Lung (tissue), 12 donors: ENCODE data around the gene CYSLTR2. TPM values are rescaled to one million over a fixed set of nuclear protein-coding genes. Genes with fewer than 3 reads are reported as not detected.

Experiments
- ATAC-seq: fragments of 200-7000 bp; cut with Tn5 transposase; one replicate; pipeline ENCODE4 v1.9.1; 2020; ENCODE audit warnings: moderate number of reproducible peaks; ENCODE audit not compliant: insufficient read depth, low FRiP score
- DNase-seq, 3 donors: peaks; one replicate each; pipeline ENCODE4 v3.0.0-alpha.2; 2013 to 2017
- H3K27ac ChIP-seq, 2 donors: one replicate each; pipeline ENCODE4 v1.5.1; 2013; ENCODE audit warnings: mild to moderate bottlenecking in 2 of 2, moderate library complexity in 2 of 2, control low read depth in 1 of 2, inconsistent platforms in 1 of 2, low read depth in 1 of 2, low read length in 1 of 2
- H3K27me3 ChIP-seq, 3 donors: one replicate each; pipeline ENCODE4 v1.5.1; 2013; ENCODE audit warnings: low read length in 2 of 3; ENCODE audit not compliant: control insufficient read depth in 3 of 3, insufficient read depth in 3 of 3
- H3K36me3 ChIP-seq, 4 donors: one replicate each; pipeline ENCODE4 v1.5.1; 2013; ENCODE audit warnings: low read length in 4 of 4, mild to moderate bottlenecking in 1 of 4, moderate library complexity in 1 of 4; ENCODE audit not compliant: control insufficient read depth in 4 of 4, insufficient read depth in 4 of 4
- H3K4me1 ChIP-seq, 5 donors: one replicate each; pipeline ENCODE4 v1.5.1; 2013; ENCODE audit warnings: low read length in 5 of 5, mild to moderate bottlenecking in 2 of 5, moderate library complexity in 1 of 5; ENCODE audit not compliant: control insufficient read depth in 5 of 5, insufficient read depth in 5 of 5
- H3K4me3 ChIP-seq: one replicate; pipeline ENCODE4 v1.5.1; 2013; ENCODE audit warnings: mild to moderate bottlenecking, control low read depth, moderate library complexity
- H3K9ac ChIP-seq, 2 donors: one replicate each; pipeline ENCODE4 v1.5.1; 2013; ENCODE audit warnings: low read length in 2 of 2, control low read depth in 1 of 2; ENCODE audit not compliant: insufficient read depth in 1 of 2
- H3K9me3 ChIP-seq, 4 donors: one replicate each; pipeline ENCODE4 v1.5.1; 2013; ENCODE audit warnings: low read length in 3 of 4, mild to moderate bottlenecking in 1 of 4, moderate library complexity in 1 of 4; ENCODE audit not compliant: control insufficient read depth in 4 of 4, insufficient read depth in 3 of 4
- whole genome bisulfite sequencing, 2 donors: extraction: QIAGEN DNeasy Blood & Tissue Kit; methylation state at CpG; one replicate each; pipeline ENCODE4 v1.1.7; 2013; 5-methylcytosine and 5-hydroxymethylcytosine counted together
- polyA plus RNA-seq, 2 donors: library from polyadenylated mRNA; stranded (reverse); fragments of 200-250 nt; gene quantifications; one replicate each; pipeline ENCODE4 v1.2.1, GENCODE V29; 2013
- total RNA-seq, 2 donors: library from RNA; depleted of rRNA in 1 of 2; stranded (reverse); fragments of >200 nt in 1 of 2; gene quantifications; one replicate each; pipeline ENCODE4 v1.2.1, GENCODE V29; 2014 to 2021
- TF ChIP-seq, protein P1 (sequence below): IDR thresholded peaks from 2 replicates; pipeline ENCODE4 v1.5.1; 2012; ENCODE audit warnings: mild to moderate bottlenecking; ENCODE audit errors: control extremely low read depth, extremely low read depth
- donor health status: control.
- donor health status: control.
- donor health status: Bipolar disorder and iron deficiency.
- donor health status: healthy.
- donor health status: DM: yes; HTN: yes; CAD: no.

Gene CYSLTR2
- total and polyA plus RNA-seq, 4 donors: 0.32 to 0.92 (median 0.54) TPM

DNA sequence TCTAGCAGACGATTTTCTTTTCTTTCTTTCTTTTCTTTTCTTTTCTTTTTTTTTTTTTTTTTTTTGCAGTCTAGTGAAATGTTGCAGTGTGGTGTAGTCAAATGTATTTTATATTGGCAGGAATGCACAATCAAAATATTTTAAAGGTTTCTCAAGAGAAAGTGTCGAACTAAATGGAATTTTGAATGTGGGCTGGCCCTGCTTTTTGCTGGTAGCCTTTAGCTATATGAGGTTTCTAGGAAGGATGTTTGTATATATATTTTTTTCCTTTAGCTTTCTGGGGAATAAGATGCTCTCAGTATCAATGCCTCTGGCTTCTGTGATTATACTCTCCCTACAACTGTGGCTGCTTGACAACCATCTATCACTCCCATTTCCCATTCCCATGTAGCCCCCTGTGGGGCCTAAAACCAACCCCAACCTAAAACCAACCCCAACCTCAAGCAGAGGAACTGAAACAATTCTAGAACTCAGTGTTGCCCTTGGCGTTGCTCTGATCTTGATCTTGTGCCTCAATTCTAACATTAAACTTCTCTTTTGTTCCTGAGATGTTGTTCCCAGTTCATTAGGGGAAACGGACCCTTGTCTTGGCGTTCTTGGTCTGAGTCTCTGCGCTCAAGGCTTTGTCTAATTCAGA is 27.1 kb downstream of the CYSLTR2 start:
- Histone ChIP-seq H3K27ac (no peak overlapping the region), H3K4me3 (no peak overlapping the region), H3K4me1 (no peaks in the 10 kb centered on the region), H3K9me3 (no peaks in the 10 kb centered on the region), H3K36me3 (no peaks in the 10 kb centered on the region), H3K9ac (no peak overlapping the region), H3K27me3 (no peaks in the 10 kb centered on the region)
- 79 to 84% methylated on average over 6 of the region's 6 CpGs for WGBS, 2 donors
- ATAC-seq (no peak), DNase-seq (no peak)
- TF ChIP-seq, protein P1, sequence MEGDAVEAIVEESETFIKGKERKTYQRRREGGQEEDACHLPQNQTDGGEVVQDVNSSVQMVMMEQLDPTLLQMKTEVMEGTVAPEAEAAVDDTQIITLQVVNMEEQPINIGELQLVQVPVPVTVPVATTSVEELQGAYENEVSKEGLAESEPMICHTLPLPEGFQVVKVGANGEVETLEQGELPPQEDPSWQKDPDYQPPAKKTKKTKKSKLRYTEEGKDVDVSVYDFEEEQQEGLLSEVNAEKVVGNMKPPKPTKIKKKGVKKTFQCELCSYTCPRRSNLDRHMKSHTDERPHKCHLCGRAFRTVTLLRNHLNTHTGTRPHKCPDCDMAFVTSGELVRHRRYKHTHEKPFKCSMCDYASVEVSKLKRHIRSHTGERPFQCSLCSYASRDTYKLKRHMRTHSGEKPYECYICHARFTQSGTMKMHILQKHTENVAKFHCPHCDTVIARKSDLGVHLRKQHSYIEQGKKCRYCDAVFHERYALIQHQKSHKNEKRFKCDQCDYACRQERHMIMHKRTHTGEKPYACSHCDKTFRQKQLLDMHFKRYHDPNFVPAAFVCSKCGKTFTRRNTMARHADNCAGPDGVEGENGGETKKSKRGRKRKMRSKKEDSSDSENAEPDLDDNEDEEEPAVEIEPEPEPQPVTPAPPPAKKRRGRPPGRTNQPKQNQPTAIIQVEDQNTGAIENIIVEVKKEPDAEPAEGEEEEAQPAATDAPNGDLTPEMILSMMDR: no peak

DNA sequence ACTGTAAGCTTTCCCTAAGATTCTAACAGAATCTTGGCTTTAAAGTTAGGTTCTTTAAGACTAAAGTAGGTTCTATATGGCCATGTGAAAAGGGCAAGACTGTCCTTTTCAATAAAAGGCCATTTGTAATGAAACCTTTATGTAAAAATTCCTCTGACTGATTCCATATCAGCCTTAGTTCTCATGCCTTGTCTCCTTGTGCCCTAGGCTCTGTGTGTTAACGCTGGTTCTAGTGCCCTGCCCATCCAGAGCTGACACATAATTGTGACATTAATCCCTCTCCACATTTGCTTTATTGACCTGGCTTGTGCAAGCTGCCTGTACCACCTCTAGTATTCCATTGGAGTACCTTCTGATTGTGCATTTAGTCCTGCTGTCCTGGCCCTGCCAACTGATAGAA is 28.2 kb downstream of the CYSLTR2 start:
- ATAC-seq (no peak), DNase-seq (no peak)
- TF ChIP-seq, protein P1: no peak
- Histone ChIP-seq H3K4me3 (no peak overlapping the region), H3K27ac (no peak overlapping the region), H3K4me1 (no peaks in the 10 kb centered on the region), H3K9me3 (no peaks in the 10 kb centered on the region), H3K27me3 (no peaks in the 10 kb centered on the region), H3K36me3 (no peaks in the 10 kb centered on the region), H3K9ac (no peak overlapping the region)
- 85 to 96% methylated on average over 1 of the region's 1 CpG for WGBS, 2 donors

DNA sequence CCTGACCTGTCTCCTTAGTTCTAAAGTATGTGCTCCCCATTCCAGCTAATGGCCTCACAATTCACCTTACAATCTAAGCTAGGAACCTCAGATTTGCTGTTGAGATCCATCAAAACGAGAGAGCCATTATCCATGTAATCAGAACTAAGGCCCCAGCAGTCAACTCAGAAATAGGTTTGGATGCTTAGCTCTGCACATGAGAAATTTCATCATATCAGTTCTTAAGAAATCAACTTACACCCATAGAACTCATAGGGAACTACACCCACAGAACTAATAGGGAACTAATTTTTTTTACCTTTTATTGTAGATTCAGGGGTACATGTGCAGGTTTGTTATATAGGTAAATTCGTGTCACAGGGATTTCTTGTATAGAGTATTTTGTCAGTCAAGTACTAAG is 28.7 kb downstream of the CYSLTR2 start:
- ATAC-seq: no peak

More for the DNA sequence above, 28.7 kb downstream of the CYSLTR2 start:
- H3K4me1 ChIP-seq: no peaks in the 10 kb centered on the region
- H3K27me3 ChIP-seq: no peaks in the 10 kb centered on the region
- no peak for DNase-seq
- H3K9ac ChIP-seq: no peak overlapping the region
- H3K27ac ChIP-seq: no peak overlapping the region
- H3K36me3 ChIP-seq: no peaks in the 10 kb centered on the region
- no peak overlapping the region for H3K4me3 ChIP-seq
- 50 to 80% methylated on average over 2 of the region's 2 CpGs for WGBS, 2 donors
- H3K9me3 ChIP-seq: no peaks in the 10 kb centered on the region
- TF ChIP-seq, protein P1: no peak
